ENCODE data around the gene SMARCD1. TPM values are rescaled to one million over a fixed set of nuclear protein-coding genes. Genes with fewer than 3 reads are reported as not detected.
A peak's percentile ranks its signal among the peaks of the same experiment; 100 is the strongest.

SMARCD1 gene
- total RNA-seq, 1 donor from 2014 or later, result 160 TPM

- Mint-ChIP-seq H3K27ac (no peak overlapping the region), H3K4me1 (ENCODE audit: low read depth) (peaks cover 5% of the 10 kb centered on the region), H3K27me3 (no peaks in the 10 kb centered on the region), H3K36me3 (ENCODE audit: insufficient read depth) (peaks cover 10% of the 10 kb centered on the region), H3K4me3 (ENCODE audit: low read depth) (no peak overlapping the region), H3K9me3 (ENCODE audit: low read depth) (no peaks in the 10 kb centered on the region)
- DNase-seq (ENCODE audit: low spot score, unreplicated experiment), result no peak
- no peak for TF ChIP-seq CTCF (IDR thresholded peaks at IDR 0.05; ENCODE audit: unreplicated experiment)
These were observed 35.4 kb downstream of the SMARCD1 start for GRCh38 chr12:50120521-50120920.

GRCh38 chr12:50120953-50121352 lies 35.8 kb downstream of the SMARCD1 start:
- Mint-ChIP-seq H3K4me3 (ENCODE audit: low read depth) (no peak overlapping the region), H3K27me3 (no peaks in the 10 kb centered on the region), H3K36me3 (ENCODE audit: insufficient read depth) (peaks cover 8% of the 10 kb centered on the region), H3K4me1 (ENCODE audit: low read depth) (peaks cover 5% of the 10 kb centered on the region), H3K9me3 (ENCODE audit: low read depth) (no peaks in the 10 kb centered on the region), H3K27ac (no peak overlapping the region)
- TF ChIP-seq CTCF (IDR thresholded peaks at IDR 0.05; ENCODE audit: unreplicated experiment), result no peak
- DNase-seq (ENCODE audit: low spot score, unreplicated experiment), result no peak

GRCh38 chr12:50121641-50122040 lies 36.5 kb downstream of the SMARCD1 start:
- no peak for TF ChIP-seq CTCF (IDR thresholded peaks at IDR 0.05; ENCODE audit: unreplicated experiment)
- peaks cover 5% of the 10 kb centered on the region for H3K4me1 Mint-ChIP-seq (ENCODE audit: low read depth)

GRCh38 chr12:50123203-50123602 lies 38.1 kb downstream of the SMARCD1 start:
- H3K36me3 Mint-ChIP-seq (ENCODE audit: insufficient read depth), result peaks cover 13% of the 10 kb centered on the region

More at GRCh38 chr12:50121641-50122040, 36.5 kb downstream of the SMARCD1 start:
- peaks cover 8% of the 10 kb centered on the region for H3K36me3 Mint-ChIP-seq (ENCODE audit: insufficient read depth)
- no peak overlapping the region for H3K4me3 Mint-ChIP-seq (ENCODE audit: low read depth)
- no peaks in the 10 kb centered on the region for H3K9me3 Mint-ChIP-seq (ENCODE audit: low read depth)
- DNase-seq (ENCODE audit: low spot score, unreplicated experiment), result no peak
- H3K27me3 Mint-ChIP-seq, result no peaks in the 10 kb centered on the region
- H3K27ac Mint-ChIP-seq, result no peak overlapping the region

GRCh38 chr12:50127546-50127945 lies 42.4 kb downstream of the SMARCD1 start:
- Mint-ChIP-seq H3K27ac (peak overlapping the region; percentile 11), H3K9me3 (ENCODE audit: low read depth) (no peaks in the 10 kb centered on the region), H3K27me3 (no peaks in the 10 kb centered on the region), H3K4me1 (ENCODE audit: low read depth) (peaks cover 5% of the 10 kb centered on the region), H3K4me3 (ENCODE audit: low read depth) (no peak overlapping the region), H3K36me3 (ENCODE audit: insufficient read depth) (peaks cover 22% of the 10 kb centered on the region)
- no peak for DNase-seq (ENCODE audit: low spot score, unreplicated experiment)
- no peak for TF ChIP-seq CTCF (IDR thresholded peaks at IDR 0.05; ENCODE audit: unreplicated experiment)

More at GRCh38 chr12:50123203-50123602, 38.1 kb downstream of the SMARCD1 start:
- TF ChIP-seq CTCF (IDR thresholded peaks at IDR 0.05; ENCODE audit: unreplicated experiment), result no peak
- no peak overlapping the region for H3K4me3 Mint-ChIP-seq (ENCODE audit: low read depth)
- peaks cover 5% of the 10 kb centered on the region for H3K4me1 Mint-ChIP-seq (ENCODE audit: low read depth)
- H3K9me3 Mint-ChIP-seq (ENCODE audit: low read depth), result no peaks in the 10 kb centered on the region
- no peak overlapping the region for H3K27ac Mint-ChIP-seq
- DNase-seq (ENCODE audit: low spot score, unreplicated experiment), result no peak
- H3K27me3 Mint-ChIP-seq, result no peaks in the 10 kb centered on the region

Measured in progenitor cell of endocrine pancreas (in vitro differentiated cells).